ENCODE measurements around the gene TRIP12.
"Not testable (repeated sequence)": the region's sequence is repeated elsewhere in the genome, so short reads cannot be mapped to it uniquely, and the experiment has no call there.

TRIP12 gene

DNA sequence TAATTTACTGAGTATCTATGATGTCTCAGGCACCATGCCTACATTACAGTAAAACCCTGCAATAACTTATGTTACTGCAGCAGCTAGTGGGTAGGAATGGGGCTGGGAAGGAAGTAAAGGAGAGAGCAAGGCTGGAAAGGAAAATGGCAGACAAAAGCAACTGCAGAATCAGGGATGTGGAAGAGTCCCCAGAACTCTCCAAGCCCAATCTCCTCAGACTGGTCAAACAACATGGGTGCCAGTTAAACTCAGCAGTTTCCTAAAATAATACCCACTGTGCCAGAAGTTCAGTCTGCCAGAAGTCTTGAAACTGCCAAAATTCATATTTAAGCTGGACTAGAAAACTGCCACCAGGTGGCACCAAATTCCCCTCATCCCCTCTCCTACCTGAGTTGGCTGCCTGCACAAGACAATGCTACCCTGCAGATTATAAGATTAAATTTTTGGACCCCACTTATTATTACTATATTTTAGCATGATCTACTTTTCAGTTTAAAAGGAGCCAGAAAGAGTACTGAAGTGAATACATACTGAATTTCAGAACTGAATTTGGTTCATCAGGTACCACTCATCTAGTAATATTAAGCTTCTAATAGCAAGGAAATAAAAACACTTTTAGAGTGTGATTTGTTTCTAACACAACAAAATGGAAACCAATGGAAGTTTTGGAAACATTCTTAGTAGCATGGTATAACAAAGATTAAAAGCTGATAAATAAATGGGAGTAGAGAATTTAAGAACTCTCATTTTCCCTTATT is 120.6 kb downstream of the TRIP12 start:
- no peak overlapping the region for H3K27ac ChIP-seq
- TF ChIP-seq, protein P1, sequence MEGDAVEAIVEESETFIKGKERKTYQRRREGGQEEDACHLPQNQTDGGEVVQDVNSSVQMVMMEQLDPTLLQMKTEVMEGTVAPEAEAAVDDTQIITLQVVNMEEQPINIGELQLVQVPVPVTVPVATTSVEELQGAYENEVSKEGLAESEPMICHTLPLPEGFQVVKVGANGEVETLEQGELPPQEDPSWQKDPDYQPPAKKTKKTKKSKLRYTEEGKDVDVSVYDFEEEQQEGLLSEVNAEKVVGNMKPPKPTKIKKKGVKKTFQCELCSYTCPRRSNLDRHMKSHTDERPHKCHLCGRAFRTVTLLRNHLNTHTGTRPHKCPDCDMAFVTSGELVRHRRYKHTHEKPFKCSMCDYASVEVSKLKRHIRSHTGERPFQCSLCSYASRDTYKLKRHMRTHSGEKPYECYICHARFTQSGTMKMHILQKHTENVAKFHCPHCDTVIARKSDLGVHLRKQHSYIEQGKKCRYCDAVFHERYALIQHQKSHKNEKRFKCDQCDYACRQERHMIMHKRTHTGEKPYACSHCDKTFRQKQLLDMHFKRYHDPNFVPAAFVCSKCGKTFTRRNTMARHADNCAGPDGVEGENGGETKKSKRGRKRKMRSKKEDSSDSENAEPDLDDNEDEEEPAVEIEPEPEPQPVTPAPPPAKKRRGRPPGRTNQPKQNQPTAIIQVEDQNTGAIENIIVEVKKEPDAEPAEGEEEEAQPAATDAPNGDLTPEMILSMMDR (conservative IDR thresholded peaks at IDR 0.05; ENCODE audit: low read depth), result peak; percentile 84
- ChIA-PET CTCF (interaction anchor here (0.6 to 3.8 kb wide), 9 partner anchors 14 to 1243 kb away, joined by 3 to 19 read pairs (median 4); partner anchors contain the start of gene SLC16A14), POLR2A (ENCODE audit: low non-redundant PET) (no interaction called here)
- DNase-seq (ENCODE audit: low spot score), result peak; percentile 59

DNA sequence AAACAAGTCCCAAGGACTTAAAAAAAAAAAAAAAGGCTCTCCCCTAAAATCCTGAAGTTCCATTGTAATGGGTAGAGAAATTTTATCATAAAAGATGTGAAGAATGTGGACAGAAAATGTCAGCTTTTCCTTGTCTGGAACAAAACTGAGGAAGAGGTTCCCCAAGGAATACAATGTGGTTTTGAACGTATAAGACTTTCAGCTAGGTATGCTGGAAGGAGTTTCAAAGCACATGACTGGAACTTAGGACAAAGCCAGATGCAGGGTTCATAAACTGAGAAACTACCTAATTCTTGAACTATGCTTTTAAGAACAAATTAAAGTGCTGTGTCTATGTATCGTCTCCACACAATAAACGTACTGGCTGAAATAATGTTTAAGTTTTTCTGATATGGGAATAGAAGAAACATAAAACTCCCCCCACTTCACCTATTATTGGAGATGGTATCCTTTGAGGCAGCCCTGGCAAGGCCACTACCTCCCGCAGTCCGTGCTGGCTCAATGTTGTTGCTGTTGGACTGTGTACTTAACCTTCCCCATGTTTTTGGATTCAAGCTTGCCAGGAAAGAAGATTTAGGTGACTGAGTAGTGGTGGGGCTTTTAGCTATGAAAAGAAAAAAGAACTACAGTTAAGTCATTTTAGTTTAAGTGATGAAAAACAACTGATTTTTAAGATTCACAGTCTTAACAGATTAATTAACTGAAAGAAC is 123.2 kb downstream of the TRIP12 start:
- ChIA-PET CTCF (interaction anchor here (2.1 kb wide), 1 partner anchor 18 kb away, joined by 6 read pairs; no protein-coding TSS in a partner anchor), POLR2A (ENCODE audit: low non-redundant PET) (no interaction called here)
- DNase-seq (ENCODE audit: low spot score), result no peak
- TF ChIP-seq, protein P1 (conservative IDR thresholded peaks at IDR 0.05; ENCODE audit: low read depth), result no peak
- no peak overlapping the region for H3K27ac ChIP-seq

DNA sequence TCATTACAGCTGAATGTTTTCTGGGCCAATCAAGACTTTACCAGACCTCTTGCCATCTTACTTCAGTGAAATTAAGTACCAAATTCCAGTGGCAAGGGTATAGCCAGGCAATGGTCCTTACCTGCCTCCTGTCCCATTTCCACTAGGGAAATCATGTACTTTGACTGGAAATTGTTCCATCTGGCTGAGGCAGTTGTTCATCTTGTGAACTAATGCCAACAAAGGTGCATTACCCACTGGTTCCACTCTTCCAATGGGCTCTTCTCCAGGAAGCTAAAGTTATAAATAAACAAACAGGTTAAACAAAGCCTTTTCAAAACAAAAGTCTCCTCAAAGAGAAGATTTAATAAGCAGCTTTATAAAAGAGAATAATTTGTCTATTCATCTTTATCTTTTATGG is 126.8 kb downstream of the TRIP12 start:
- ChIA-PET POLR2A (ENCODE audit: low non-redundant PET) (no interaction called here), CTCF (no interaction called here)
- no peak overlapping the region for H3K27ac ChIP-seq
- TF ChIP-seq, protein P1 (conservative IDR thresholded peaks at IDR 0.05; ENCODE audit: low read depth), result no peak
- no peak for DNase-seq (ENCODE audit: low spot score)

DNA sequence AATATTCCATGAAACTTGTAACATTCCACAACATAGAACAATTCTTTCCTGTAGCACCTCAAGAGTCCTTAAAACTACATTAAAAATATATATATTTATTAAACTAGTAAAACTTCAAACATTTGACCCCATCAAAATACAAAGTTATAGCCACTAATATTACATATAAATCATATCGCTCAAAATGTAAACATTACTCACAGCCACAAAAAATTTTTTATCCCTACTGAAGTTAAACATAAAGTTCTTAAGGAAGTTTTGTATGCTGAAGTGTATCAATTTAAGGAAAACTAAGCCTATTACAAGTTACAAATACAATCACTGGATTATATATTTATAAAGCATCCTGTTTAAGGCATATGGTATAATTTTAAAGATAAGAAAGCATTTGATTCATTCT is 127.2 kb downstream of the TRIP12 start:
- ChIA-PET POLR2A (ENCODE audit: low non-redundant PET) (no interaction called here), CTCF (no interaction called here)
- TF ChIP-seq, protein P1 (conservative IDR thresholded peaks at IDR 0.05; ENCODE audit: low read depth), result no peak
- DNase-seq (ENCODE audit: low spot score), result no peak
- H3K27ac ChIP-seq, result no peak overlapping the region

DNA sequence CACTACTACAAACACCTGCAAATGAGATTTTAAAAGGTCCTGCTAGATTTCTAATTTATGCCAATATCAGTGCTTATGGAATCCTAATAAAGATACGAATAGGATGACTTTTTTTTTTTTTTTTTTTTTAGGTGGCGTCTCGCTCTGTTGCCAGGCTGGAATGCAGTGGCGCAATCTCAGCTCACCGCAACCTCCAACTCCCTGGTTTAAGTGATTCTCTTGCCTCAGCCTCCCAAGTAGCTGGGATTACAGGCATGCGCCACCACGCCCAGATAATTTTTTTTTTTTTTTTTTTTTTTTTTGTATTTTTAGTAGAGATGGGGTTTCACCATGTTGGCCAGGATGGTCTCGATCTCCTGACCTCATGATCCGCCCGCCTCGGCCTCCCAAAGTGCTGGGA is 135.5 kb downstream of the TRIP12 start:
- DNase-seq (ENCODE audit: low spot score); CTCF ChIA-PET; POLR2A ChIA-PET (ENCODE audit: low non-redundant PET); H3K27ac ChIP-seq: not testable (repeated sequence)

DNA sequence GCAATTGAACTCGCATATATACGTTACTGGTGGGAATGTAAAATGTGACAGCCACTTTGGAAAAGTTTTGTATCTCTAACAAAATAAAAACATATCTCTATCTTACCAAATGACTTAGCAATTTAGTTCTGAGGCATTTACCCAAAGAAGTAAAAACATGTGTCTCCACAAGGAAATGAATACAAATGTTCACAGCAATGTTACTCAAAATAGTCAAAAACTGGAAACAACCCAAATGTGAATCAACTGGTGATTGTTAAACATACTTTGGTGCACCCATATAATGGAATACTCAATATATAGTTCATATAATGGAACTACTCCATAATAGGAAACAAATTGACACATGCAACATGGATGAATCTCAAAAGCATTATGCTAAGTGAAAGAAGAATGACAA is 137.0 kb downstream of the TRIP12 start:
- ChIA-PET CTCF (no interaction called here), POLR2A (ENCODE audit: low non-redundant PET) (no interaction called here)
- H3K27ac ChIP-seq, result no peak overlapping the region
- TF ChIP-seq, protein P1 (conservative IDR thresholded peaks at IDR 0.05; ENCODE audit: low read depth), result no peak
- no peak for DNase-seq (ENCODE audit: low spot score)

Measured in RWPE1 (cell line).